GM12872 (cell line): ENCODE data around the gene CCL22.

ENCODE experiments used
- TF ChIP-seq, protein P1 (sequence below): IDR thresholded peaks from 3 replicates; pipeline ENCODE4 v1.5.1; 2011; ENCODE audit warnings: low read depth, mild to moderate bottlenecking, low read length, moderate library complexity; ENCODE audit not compliant: insufficient read depth

The CCL22 gene

DNA sequence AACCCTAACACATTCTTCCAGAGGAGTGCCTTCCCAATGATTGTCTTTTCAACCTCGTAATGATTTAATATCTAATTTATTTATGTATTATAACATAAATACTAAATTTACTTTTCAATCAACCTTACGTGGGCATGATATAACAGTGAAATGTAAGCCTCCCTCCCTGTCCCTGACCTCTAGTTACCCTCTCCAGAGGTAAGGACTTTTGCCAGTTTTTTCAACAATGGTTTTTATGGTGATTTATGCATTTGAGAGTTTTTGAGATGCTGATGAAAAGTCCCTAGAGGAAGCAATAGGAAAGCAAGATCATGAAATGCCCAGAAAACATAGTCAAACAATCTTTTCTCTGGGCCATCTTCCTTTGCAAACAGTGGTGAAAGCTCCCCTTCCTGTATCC lies 38.9 kb upstream of the CCL22 start:
- TF ChIP-seq, protein P1, sequence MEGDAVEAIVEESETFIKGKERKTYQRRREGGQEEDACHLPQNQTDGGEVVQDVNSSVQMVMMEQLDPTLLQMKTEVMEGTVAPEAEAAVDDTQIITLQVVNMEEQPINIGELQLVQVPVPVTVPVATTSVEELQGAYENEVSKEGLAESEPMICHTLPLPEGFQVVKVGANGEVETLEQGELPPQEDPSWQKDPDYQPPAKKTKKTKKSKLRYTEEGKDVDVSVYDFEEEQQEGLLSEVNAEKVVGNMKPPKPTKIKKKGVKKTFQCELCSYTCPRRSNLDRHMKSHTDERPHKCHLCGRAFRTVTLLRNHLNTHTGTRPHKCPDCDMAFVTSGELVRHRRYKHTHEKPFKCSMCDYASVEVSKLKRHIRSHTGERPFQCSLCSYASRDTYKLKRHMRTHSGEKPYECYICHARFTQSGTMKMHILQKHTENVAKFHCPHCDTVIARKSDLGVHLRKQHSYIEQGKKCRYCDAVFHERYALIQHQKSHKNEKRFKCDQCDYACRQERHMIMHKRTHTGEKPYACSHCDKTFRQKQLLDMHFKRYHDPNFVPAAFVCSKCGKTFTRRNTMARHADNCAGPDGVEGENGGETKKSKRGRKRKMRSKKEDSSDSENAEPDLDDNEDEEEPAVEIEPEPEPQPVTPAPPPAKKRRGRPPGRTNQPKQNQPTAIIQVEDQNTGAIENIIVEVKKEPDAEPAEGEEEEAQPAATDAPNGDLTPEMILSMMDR, result no peak

DNA sequence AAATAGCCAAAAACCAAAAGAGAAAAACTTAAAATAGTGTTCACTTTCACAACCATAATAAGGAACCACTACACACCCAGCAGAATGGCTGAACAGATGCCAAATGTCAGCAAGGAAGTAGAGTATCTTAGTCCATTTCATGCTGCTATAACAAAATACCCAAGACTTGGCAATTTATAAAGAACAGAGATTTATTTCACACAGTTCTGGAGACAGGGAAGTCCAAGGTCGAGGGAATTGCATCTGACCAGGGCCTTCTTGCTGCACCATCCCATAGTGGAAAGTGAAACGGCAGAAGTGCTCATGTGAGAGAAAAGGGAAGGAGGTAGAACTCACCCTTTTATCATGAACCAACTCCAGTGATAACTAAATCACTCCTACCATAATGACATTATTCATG lies 33.8 kb upstream of the CCL22 start:
- TF ChIP-seq, protein P1, result no peak

DNA sequence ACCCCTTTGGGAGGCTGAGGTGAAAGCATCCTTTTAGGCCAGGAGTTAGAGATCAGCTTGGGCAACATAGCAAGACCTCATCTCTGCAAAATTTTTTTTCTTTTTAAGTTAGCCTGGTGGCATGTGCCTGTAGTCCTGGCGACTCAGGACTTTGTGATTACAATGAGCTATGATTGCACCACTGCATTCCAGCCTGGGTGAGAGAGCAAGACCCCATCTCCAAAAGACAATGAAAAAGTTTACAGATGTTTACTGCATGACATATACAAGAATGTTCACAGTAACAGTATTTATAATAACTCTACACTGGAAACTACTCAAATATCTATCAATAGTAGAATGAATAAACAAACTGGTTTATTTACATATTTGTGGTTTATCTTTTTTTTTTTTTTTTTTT lies 33.1 kb upstream of the CCL22 start:
- TF ChIP-seq, protein P1, result no peak

DNA sequence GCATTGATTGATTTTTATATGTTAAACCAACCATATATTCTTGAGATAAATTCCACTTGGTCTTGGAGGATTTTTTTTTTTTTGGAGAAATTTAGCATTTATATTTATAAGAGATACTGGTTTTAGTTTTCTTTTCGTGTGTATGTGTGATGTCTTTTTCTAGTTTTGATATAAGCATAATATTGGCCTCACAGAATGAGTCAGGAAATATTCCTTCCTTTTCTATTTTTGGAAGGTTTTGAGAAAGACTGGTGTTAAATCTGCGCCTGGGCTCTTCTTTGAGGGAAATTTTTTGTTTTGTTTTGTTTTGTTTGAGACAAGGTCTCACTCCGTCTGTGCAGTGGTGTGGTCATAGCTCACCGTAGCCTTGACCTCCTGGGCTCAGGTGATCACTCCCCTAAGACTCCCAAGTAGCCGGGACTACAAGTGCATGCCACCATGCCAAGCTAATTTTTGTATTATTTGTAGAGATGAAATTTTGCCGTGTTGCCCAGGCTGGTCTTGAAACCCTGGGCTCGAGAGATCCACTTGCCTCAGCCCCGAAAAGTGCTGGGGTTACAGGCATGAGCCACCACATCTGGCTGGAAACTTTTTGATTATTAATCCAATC lies 28.8 kb upstream of the CCL22 start:
- TF ChIP-seq, protein P1, result no peak

DNA sequence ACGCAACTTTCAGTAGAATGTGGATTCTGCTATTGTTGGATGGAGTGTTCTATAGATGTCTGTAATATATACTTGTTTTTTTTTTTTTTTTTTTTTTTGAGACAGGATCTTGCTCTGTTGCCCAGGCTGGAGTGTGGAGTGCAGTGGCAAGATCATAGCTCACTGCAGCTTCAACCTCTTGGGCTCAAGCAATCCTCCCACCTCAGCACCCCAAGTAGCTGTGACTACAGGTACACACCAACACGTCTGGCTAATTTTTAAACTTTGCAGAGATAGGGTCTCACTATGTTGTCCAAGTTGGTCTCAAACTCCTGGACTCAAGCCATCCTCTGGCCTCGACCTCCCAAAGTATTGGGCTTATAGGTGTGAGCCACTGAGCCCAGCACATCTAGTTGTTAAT lies 27.2 kb upstream of the CCL22 start:
- TF ChIP-seq, protein P1, result no peak

DNA sequence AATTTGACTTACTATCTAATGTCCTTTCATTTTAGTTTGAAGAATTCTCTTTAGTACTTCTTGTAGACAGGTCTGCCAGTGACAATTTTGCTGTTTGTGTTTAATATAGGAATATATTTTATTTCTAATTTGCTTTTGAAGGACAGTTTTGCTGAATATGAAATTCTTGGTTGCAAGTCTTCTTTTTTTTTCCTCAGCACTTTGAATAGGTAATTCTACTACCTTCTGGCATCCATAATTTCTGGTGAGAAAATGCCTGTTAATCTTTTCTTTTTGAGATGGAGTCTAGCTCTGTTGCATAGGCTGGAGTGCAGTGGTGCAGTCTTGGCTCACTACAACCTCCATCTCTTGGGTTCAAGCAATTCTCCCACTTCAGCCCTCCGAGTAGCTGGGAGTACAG lies 25.2 kb upstream of the CCL22 start:
- TF ChIP-seq, protein P1, result no peak

DNA sequence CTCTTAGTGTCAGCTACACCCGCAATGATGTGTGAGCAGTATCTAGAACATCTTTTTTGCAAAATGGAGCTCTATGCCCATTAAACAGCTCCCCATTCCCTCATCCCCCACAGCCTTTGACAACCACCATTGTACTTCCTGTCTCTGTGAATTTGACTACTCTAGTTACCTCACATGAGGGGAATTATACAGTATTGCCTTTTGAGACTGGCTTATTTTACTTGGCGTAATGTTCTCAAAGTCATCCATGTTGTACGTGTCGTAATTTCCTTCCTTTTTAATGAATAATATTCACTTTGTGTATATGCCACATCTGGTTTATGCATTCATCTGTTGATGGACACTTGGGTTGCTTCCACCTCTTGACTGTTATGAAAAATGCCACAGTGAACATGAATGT lies 23.2 kb upstream of the CCL22 start:
- TF ChIP-seq, protein P1, result no peak

DNA sequence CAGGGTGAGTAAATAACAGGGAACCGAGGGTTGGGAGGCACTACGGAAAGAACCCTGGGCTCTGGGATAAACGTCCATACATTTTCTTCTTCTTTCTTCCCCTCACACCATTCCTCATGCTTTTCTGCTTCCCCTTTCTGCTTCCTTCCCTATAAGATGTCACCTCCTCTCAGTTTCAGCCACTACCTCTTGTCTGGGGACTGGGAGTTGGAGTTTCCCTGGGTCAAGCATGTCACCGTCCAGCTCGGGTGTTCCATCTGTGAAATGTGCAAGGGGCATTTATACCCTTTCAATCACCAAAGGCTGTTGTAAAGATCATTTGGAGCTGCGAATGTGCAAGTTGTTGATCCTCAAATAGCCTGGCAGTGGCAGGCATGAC lies 17.5 kb upstream of the CCL22 start:
- TF ChIP-seq, protein P1, result no peak
